NCI-H2196 treated with DMSO at 0.1 percent for 48 hours (cell line): ENCODE data around the gene GRIK2.
A peak's percentile ranks its signal among the peaks of the same experiment; 100 is the strongest.
"Not testable (repeated sequence)": the region's sequence is repeated elsewhere in the genome, so short reads cannot be mapped to it uniquely, and the experiment has no call there.

Source experiments
- DNase-seq: peaks from one replicate; lab custom pipeline; 2025; ENCODE audit not compliant: unreplicated experiment; lab: John Stamatoyannopoulos, UW

GRIK2 gene

GRCh38 chr6:101393251-101393828 is at the start of gene GRIK2:
TSS of gene GRIK2 (plus strand) at chr6:101393708.
- DNase-seq: peak; percentile 46

- DNase-seq: no peak
Measured at GRCh38 chr6:101344885-101345284, 48.6 kb upstream of the GRIK2 start.

GRCh38 chr6:101348816-101349215 is 44.7 kb upstream of the GRIK2 start:
- no peak for DNase-seq

GRCh38 chr6:101350631-101351030 is 42.9 kb upstream of the GRIK2 start:
- DNase-seq: not testable (repeated sequence)

GRCh38 chr6:101351173-101351572 is 42.3 kb upstream of the GRIK2 start:
- DNase-seq: no peak

- DNase-seq: no peak
Measured at GRCh38 chr6:101352316-101352715, 41.2 kb upstream of the GRIK2 start.

GRCh38 chr6:101365181-101365580 is 28.3 kb upstream of the GRIK2 start:
- DNase-seq: no peak

- DNase-seq: no peak
Measured at GRCh38 chr6:101379926-101380325, 13.6 kb upstream of the GRIK2 start.

GRCh38 chr6:101380897-101381630 is 12.4 kb upstream of the GRIK2 start:
- DNase-seq: no peak

GRCh38 chr6:101383747-101384146 is 9.8 kb upstream of the GRIK2 start:
- DNase-seq: not testable (repeated sequence)

GRCh38 chr6:101386982-101387381 is 6.5 kb upstream of the GRIK2 start:
- DNase-seq: no peak

GRCh38 chr6:101391772-101392585 is 1.5 kb upstream of the GRIK2 start:
- DNase-seq: no peak

- no peak for DNase-seq
Measured at GRCh38 chr6:101392586-101393230, 800 bp upstream of the GRIK2 start.

- no peak for DNase-seq
Measured at GRCh38 chr6:101393829-101394251, 332 bp downstream of the GRIK2 start.

- no peak for DNase-seq
Measured at GRCh38 chr6:101394936-101395335, 1.4 kb downstream of the GRIK2 start.

- no peak for DNase-seq
Measured at GRCh38 chr6:101395345-101395744, 1.8 kb downstream of the GRIK2 start.

- no peak for DNase-seq
Measured at GRCh38 chr6:101396548-101397173, 3.2 kb downstream of the GRIK2 start.

- DNase-seq: no peak
Measured at GRCh38 chr6:101397199-101397598, 3.7 kb downstream of the GRIK2 start.

GRCh38 chr6:101398716-101399615 is 5.5 kb downstream of the GRIK2 start:
- DNase-seq: no peak

GRCh38 chr6:101399616-101400162 is 6.2 kb downstream of the GRIK2 start:
- no peak for DNase-seq
